ENCODE data around the gene PLB1. TPM values are rescaled to one million over a fixed set of nuclear protein-coding genes. Genes with fewer than 3 reads are reported as not detected.

Gene PLB1
- total RNA-seq, 2 donors from 2014 or later = 2.1 to 3.0 TPM

GRCh38 chr2:28633746-28634145 lies 137.9 kb downstream of the PLB1 start:
- no peaks in the 10 kb centered on the region for H3K36me3 ChIP-seq
- H3K27me3 ChIP-seq = no peaks in the 10 kb centered on the region
- H3K4me1 ChIP-seq = peaks cover 0 to 34% of the 10 kb centered on the region in 2 donors
- H3K4me3 ChIP-seq = no peak overlapping the region
- DNase-seq (ENCODE audit: low spot score) = no peak
- no peaks in the 10 kb centered on the region for H3K9me3 ChIP-seq
- no peak for TF ChIP-seq CTCF (IDR thresholded peaks at IDR 0.05)
- peak overlapping the region; percentile 80 to 81 for H3K27ac ChIP-seq

GRCh38 chr2:28635191-28635611 lies 139.3 kb downstream of the PLB1 start:
- TF ChIP-seq CTCF (IDR thresholded peaks at IDR 0.05) = no peak
- peaks cover 0 to 34% of the 10 kb centered on the region in 2 donors for H3K4me1 ChIP-seq
- H3K9me3 ChIP-seq = no peaks in the 10 kb centered on the region
- H3K27ac ChIP-seq = peak overlapping the region; percentile 80 to 81
- DNase-seq (ENCODE audit: low spot score) = peak; percentile 83
- no peaks in the 10 kb centered on the region for H3K36me3 ChIP-seq
- H3K27me3 ChIP-seq = no peaks in the 10 kb centered on the region
- H3K4me3 ChIP-seq = no peak overlapping the region

- no peak for TF ChIP-seq CTCF (IDR thresholded peaks at IDR 0.05)
- Histone ChIP-seq H3K27ac (peak overlapping the region; percentile 80 to 81), H3K4me1 (peaks cover 0 to 34% of the 10 kb centered on the region in 2 donors), H3K27me3 (no peaks in the 10 kb centered on the region), H3K4me3 (no peak overlapping the region), H3K36me3 (no peaks in the 10 kb centered on the region), H3K9me3 (no peaks in the 10 kb centered on the region)
- DNase-seq (ENCODE audit: low spot score) = no peak
Measured at GRCh38 chr2:28636491-28636890, 140.6 kb downstream of the PLB1 start.

GRCh38 chr2:28637066-28638047 lies 141.5 kb downstream of the PLB1 start:
- no peaks in the 10 kb centered on the region for H3K9me3 ChIP-seq
- no peaks in the 10 kb centered on the region for H3K27me3 ChIP-seq
- no peaks in the 10 kb centered on the region for H3K36me3 ChIP-seq
- no peak overlapping the region for H3K4me3 ChIP-seq
- peaks cover 0 to 34% of the 10 kb centered on the region in 2 donors for H3K4me1 ChIP-seq
- DNase-seq (ENCODE audit: low spot score) = peak; percentile 77
- no peak for TF ChIP-seq CTCF (IDR thresholded peaks at IDR 0.05)
- peak overlapping the region; percentile 80 to 81 for H3K27ac ChIP-seq

GRCh38 chr2:28638102-28638501 lies 142.2 kb downstream of the PLB1 start:
- Histone ChIP-seq H3K27me3 (no peaks in the 10 kb centered on the region), H3K4me3 (no peak overlapping the region), H3K36me3 (no peaks in the 10 kb centered on the region), H3K4me1 (peaks cover 0 to 34% of the 10 kb centered on the region in 2 donors), H3K27ac (peak overlapping the region; percentile 54 to 56), H3K9me3 (no peaks in the 10 kb centered on the region)
- no peak for TF ChIP-seq CTCF (IDR thresholded peaks at IDR 0.05)
- DNase-seq (ENCODE audit: low spot score) = no peak

Measured in right atrium auricular region (tissue), 2 donors.